Measurements from ENCODE around the gene APOOL. TPM values are rescaled to one million over a fixed set of nuclear protein-coding genes. Genes with fewer than 3 reads are reported as not detected.
"Not testable (repeated sequence)": the region's sequence is repeated elsewhere in the genome, so short reads cannot be mapped to it uniquely, and the experiment has no call there.

The APOOL gene
- 49.5 TPM for total RNA-seq
- long read RNA-seq, partial matches to known transcripts = 0 of 2 reads
- long read RNA-seq, other reads (novel, unspliced or antisense) = 1 of 2 reads

DNA sequence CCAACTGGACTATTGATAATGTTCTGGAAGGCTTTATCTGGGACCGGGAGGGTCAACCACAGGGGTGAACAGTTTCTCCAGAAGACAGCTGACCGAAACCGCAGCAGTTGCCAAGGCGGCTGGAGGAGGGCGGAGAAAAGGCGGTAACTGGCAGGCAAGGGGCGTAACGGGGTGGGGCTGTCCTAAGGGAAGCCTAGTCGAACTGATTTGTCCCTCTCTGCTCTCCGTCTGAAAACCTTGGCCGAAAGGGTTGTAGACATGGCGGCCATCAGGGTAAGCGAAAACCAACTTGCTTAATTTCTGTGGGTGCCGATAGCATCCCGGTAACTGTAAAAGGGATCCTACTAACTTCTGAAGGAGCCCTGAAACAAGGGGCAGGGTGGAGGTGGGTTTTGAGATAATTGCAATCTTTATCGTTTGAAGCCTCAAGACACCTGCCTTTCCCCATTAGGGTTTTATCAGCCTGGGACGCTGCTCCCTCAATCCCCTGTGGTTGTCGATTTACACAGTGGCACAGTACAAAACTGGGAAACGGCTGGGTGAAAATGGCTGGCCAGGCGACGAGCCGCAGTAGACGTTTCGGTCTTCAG is at the start of gene APOOL:
Gene APOOL (plus strand): TSS at position 223 of the 590 bp plus-strand sequence. CDS start 36 bp downstream, at position 259.
- Histone ChIP-seq H3K27me3 (ENCODE audit: low read depth) (no peaks in the 10 kb centered on the region), H3K27ac (replicated peaks) (peak within 1 kb of the TSS; percentile 73), H3K4me1 (peaks cover 18% of the 10 kb centered on the region), H3K36me3 (no peaks in the 10 kb centered on the region), H3K4me3 (peak within 1 kb of the TSS; percentile 76), H3K9me3 (replicated peaks) (no peaks in the 10 kb centered on the region)
- TF ChIP-seq, protein P1, sequence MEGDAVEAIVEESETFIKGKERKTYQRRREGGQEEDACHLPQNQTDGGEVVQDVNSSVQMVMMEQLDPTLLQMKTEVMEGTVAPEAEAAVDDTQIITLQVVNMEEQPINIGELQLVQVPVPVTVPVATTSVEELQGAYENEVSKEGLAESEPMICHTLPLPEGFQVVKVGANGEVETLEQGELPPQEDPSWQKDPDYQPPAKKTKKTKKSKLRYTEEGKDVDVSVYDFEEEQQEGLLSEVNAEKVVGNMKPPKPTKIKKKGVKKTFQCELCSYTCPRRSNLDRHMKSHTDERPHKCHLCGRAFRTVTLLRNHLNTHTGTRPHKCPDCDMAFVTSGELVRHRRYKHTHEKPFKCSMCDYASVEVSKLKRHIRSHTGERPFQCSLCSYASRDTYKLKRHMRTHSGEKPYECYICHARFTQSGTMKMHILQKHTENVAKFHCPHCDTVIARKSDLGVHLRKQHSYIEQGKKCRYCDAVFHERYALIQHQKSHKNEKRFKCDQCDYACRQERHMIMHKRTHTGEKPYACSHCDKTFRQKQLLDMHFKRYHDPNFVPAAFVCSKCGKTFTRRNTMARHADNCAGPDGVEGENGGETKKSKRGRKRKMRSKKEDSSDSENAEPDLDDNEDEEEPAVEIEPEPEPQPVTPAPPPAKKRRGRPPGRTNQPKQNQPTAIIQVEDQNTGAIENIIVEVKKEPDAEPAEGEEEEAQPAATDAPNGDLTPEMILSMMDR (IDR thresholded peaks at IDR 0.05; ENCODE audit: borderline replicate concordance) = no peak
- intact Hi-C loops (cut with micrococcal nuclease) = no loop called here
- DNase-seq = peak; percentile 87

GRCh38 chrX:84956304-84956703 is 47.4 kb upstream of the APOOL start:
- intact Hi-C loops (cut with micrococcal nuclease) = no loop called here
- Histone ChIP-seq H3K27ac (replicated peaks) (no peak overlapping the region), H3K4me3 (no peak overlapping the region), H3K36me3 (no peaks in the 10 kb centered on the region), H3K27me3 (ENCODE audit: low read depth) (no peaks in the 10 kb centered on the region), H3K4me1 (no peaks in the 10 kb centered on the region), H3K9me3 (replicated peaks) (no peaks in the 10 kb centered on the region)
- no peak for DNase-seq
- TF ChIP-seq, protein P1 (IDR thresholded peaks at IDR 0.05; ENCODE audit: borderline replicate concordance) = no peak

GRCh38 chrX:84974803-84975202 is 28.9 kb upstream of the APOOL start:
- no peak for DNase-seq
- Histone ChIP-seq H3K4me3 (no peak overlapping the region), H3K4me1 (no peaks in the 10 kb centered on the region), H3K36me3 (no peaks in the 10 kb centered on the region), H3K27me3 (ENCODE audit: low read depth) (no peaks in the 10 kb centered on the region), H3K9me3 (replicated peaks) (no peaks in the 10 kb centered on the region), H3K27ac (replicated peaks) (no peak overlapping the region)
- intact Hi-C loops (cut with micrococcal nuclease) = no loop called here
- TF ChIP-seq, protein P1 (IDR thresholded peaks at IDR 0.05; ENCODE audit: borderline replicate concordance) = no peak

DNA sequence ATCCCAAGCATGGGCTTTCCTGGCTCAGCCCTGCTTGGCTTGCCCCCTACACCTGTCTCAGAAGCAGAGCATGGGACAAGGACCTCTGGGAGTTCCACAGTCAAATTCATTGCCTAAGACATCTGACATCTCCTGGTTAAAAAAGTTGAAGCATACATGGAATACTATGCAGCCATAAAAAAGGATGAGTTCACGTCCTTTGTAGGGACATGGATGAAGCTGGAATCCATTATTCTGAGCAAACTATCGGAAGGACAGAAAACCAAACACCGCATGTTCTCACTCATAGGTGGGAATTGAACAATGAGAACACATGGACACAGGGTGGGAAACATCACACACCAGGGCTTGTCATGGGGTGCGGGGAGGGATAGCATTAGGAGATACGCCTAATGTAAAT is 11.9 kb upstream of the APOOL start:
- H3K4me1 ChIP-seq; H3K36me3 ChIP-seq; intact Hi-C loops (cut with micrococcal nuclease): not testable (repeated sequence)

DNA sequence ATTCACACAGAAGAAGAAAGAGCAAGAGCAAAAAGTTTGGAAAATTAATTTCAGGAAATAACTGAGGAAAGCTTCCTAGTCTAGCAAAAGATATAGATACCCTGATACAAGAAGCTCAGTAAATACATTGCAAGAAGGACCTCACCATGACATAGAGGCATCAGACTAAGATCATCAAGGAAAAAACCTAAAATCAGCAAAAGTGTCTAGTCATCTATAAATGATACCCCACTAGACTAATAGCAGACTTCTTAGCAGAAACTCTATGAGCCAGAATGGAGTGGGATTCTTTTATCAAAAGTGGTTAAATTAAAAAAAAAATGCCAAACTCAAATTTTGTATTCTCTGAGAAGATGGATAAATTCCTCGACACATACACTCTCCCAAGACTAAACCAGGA is 10.5 kb upstream of the APOOL start:
- no peak overlapping the region for H3K4me3 ChIP-seq
- H3K27me3 ChIP-seq (ENCODE audit: low read depth) = no peaks in the 10 kb centered on the region
- H3K36me3 ChIP-seq = no peaks in the 10 kb centered on the region
- no peaks in the 10 kb centered on the region for H3K9me3 ChIP-seq (replicated peaks)
- intact Hi-C loops (cut with micrococcal nuclease) = no loop called here
- H3K4me1 ChIP-seq = no peaks in the 10 kb centered on the region
- no peak overlapping the region for H3K27ac ChIP-seq (replicated peaks)
- DNase-seq = no peak
- TF ChIP-seq, protein P1 (IDR thresholded peaks at IDR 0.05; ENCODE audit: borderline replicate concordance) = no peak

More for the DNA sequence above, 11.9 kb upstream of the APOOL start:
- not testable (repeated sequence) for H3K27me3 ChIP-seq (ENCODE audit: low read depth); DNase-seq; H3K9me3 ChIP-seq (replicated peaks); H3K27ac ChIP-seq (replicated peaks); H3K4me3 ChIP-seq

DNA sequence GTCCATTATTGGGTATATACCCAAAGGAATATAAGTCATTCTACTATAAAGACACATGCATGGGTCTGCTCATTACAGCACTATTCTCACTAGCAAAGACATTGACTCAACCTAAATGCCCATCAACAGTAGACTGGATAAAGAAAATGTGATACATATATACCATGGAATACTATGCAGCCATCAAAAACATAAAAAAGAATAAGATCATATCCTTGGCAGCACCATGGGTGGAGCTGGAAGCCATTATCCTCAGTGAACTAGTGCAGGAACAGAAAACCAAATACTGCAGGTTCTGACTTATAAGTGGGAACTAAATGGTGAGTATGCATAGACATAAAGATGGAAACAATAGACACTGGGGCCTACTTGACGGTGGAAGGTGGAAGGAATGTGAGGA is 2.3 kb upstream of the APOOL start:
- peaks cover 18% of the 10 kb centered on the region for H3K4me1 ChIP-seq
- H3K36me3 ChIP-seq = no peaks in the 10 kb centered on the region
- TF ChIP-seq, protein P1 (IDR thresholded peaks at IDR 0.05; ENCODE audit: borderline replicate concordance) = no peak
- no peak overlapping the region for H3K27ac ChIP-seq (replicated peaks)
- no peak overlapping the region for H3K4me3 ChIP-seq
- intact Hi-C loops (cut with micrococcal nuclease) = no loop called here
- no peaks in the 10 kb centered on the region for H3K9me3 ChIP-seq (replicated peaks)
- H3K27me3 ChIP-seq (ENCODE audit: low read depth) = no peaks in the 10 kb centered on the region
- DNase-seq = no peak

All from left ventricle myocardium inferior (tissue), 1 donor.